HepG2 (cell line): ENCODE results near the gene PCSK6. TPM values are rescaled to one million over a fixed set of nuclear protein-coding genes. Genes with fewer than 3 reads are reported as not detected.
A peak's percentile ranks its signal among the peaks of the same experiment; 100 is the strongest.

Experiments used
- FOSL1 ChIP-seq: sonication (generic); formaldehyde crosslinking; IDR thresholded peaks from 2 replicates; pipeline ENCODE4 v1.9.0; 2021; ENCODE audit warnings: missing genetic modification reagents, borderline replicate concordance
- GATAD2A ChIP-seq: IDR thresholded peaks from 2 replicates; pipeline ENCODE4 v1.6.1; 2016
- HIC2 ChIP-seq: sonication (generic); formaldehyde crosslinking; IDR thresholded peaks from 2 replicates; pipeline ENCODE4 v1.9.0; 2022; ENCODE audit warnings: low read depth, missing genetic modification reagents
- HNRNPLL ChIP-seq: fragments of 200-400 bp; formaldehyde crosslinking; IDR thresholded peaks from 2 replicates; pipeline ENCODE4 v1.6.1; 2017; ENCODE audit warnings: mild to moderate bottlenecking, low read depth, low read length; ENCODE audit not compliant: poor library complexity, severe bottlenecking
- HOXA3 ChIP-seq: sonication (generic); formaldehyde crosslinking; IDR thresholded peaks from 2 replicates; pipeline ENCODE4 v1.5.0; 2020; ENCODE audit warnings: missing genetic modification reagents
- ISX ChIP-seq: sonication (generic); formaldehyde crosslinking; conservative IDR thresholded peaks from 2 replicates; pipeline ENCODE4 v1.5.0; 2020; ENCODE audit warnings: missing genetic modification reagents
- NR3C1 ChIP-seq: sonication (generic); formaldehyde crosslinking; IDR thresholded peaks from 2 replicates; pipeline ENCODE4 v1.4.0; 2020; ENCODE audit warnings: missing genetic modification reagents
- TEAD3 ChIP-seq: optimal IDR thresholded peaks from 2 replicates; pipeline ENCODE3; 2016; ENCODE audit warnings: borderline replicate concordance
- TIGD3 ChIP-seq: sonication (generic); formaldehyde crosslinking; IDR thresholded peaks from 2 replicates; pipeline ENCODE4 v1.5.1; 2020; ENCODE audit warnings: mild to moderate bottlenecking, missing genetic modification reagents, borderline replicate concordance
- ZBTB38 ChIP-seq: sonication (generic); formaldehyde crosslinking; IDR thresholded peaks from 2 replicates; pipeline ENCODE4 v1.5.1; 2020; ENCODE audit warnings: mild to moderate bottlenecking, missing genetic modification reagents
- ZBTB49 ChIP-seq: sonication (generic); formaldehyde crosslinking; IDR thresholded peaks from 2 replicates; pipeline ENCODE4 v1.4.0; 2020; ENCODE audit warnings: missing genetic modification reagents, borderline replicate concordance
- ZNF687 ChIP-seq: sonication (generic); formaldehyde crosslinking; IDR thresholded peaks from 2 replicates; pipeline ENCODE4 v1.5.1; 2020; ENCODE audit warnings: mild to moderate bottlenecking, missing genetic modification reagents, moderate library complexity
- ZNF7 ChIP-seq: IDR thresholded peaks from 2 replicates; pipeline ENCODE4 v1.6.1; 2016; ENCODE audit warnings: missing biosample characterization, missing genetic modification reagents
- ZNF780A ChIP-seq: sonication (generic); formaldehyde crosslinking; IDR thresholded peaks from 2 replicates; pipeline ENCODE4 v1.8.0; 2022; ENCODE audit warnings: mild to moderate bottlenecking, missing genetic modification reagents, moderate library complexity
- polyA plus RNA-seq, 8 experiments: library from polyadenylated mRNA; depleted of rRNA in 3 of 8; stranded (reverse) in 7 of 8; unstranded in 1 of 8; fragments of >200 nt; fragmentation: Illumina TruSeq in 4 of 8; extraction: Trizol in 4 of 8; gene quantifications; 2 replicates each; pipeline versions ENCODE4 v1.2.1 to v1.2.3, GENCODE V29; 2011 to 2016; ENCODE audit warnings: low read depth in 4 of 8, missing spikeins in 1 of 8, mixed read lengths in 1 of 8; ENCODE audit not compliant: insufficient read depth in 1 of 8
- total RNA-seq, 5 experiments: library from RNA; depleted of rRNA; stranded (reverse); fragments of >200 nt; fragmentation: Illumina TruSeq; extraction: Trizol; gene quantifications; 2 replicates each; pipeline ENCODE4 v1.2.3, GENCODE V29; 2016; ENCODE audit warnings: low read depth in 1 of 5

Gene PCSK6
- total and polyA plus RNA-seq, 2 of the 13 experiments (the other 11 are each of a cell fraction or from before 2014, with no cell fraction given), result 56.5 to 155 TPM

- TF ChIP-seq ZBTB49 (CRISPR knock-in tag), result 0 out of 2 replicates have a peak, but pooled peaks have one; percentile 14
- no peak for TF ChIP-seq TIGD3 (CRISPR knock-in tag)
- TF ChIP-seq ISX (CRISPR knock-in tag), result no peak
- 0 out of 2 replicates have a peak, but pooled peaks have one; percentile 27 for TF ChIP-seq HIC2
- peak; percentile 17; the same call in 1 of the 2 replicates for TF ChIP-seq HOXA3 (CRISPR knock-in tag)
- no peak for TF ChIP-seq ZNF780A (CRISPR knock-in tag)
- peak; percentile 34 for TF ChIP-seq TEAD3
- TF ChIP-seq ZNF687, result peak; percentile 64
- peak; percentile 11; the same call in 1 of the 2 replicates for TF ChIP-seq GATAD2A (CRISPR knock-in tag)
- no peak for TF ChIP-seq HNRNPLL
- TF ChIP-seq FOSL1, result no peak
- TF ChIP-seq NR3C1 (CRISPR knock-in tag), result no peak
- 0 out of 2 replicates have a peak, but pooled peaks have one; percentile 12 for TF ChIP-seq ZNF7 (CRISPR knock-in tag)
- TF ChIP-seq ZBTB38, result peak; percentile 54; the same call in 1 of the 2 replicates
Measured at GRCh38 chr15:101530224-101530958, 40.9 kb upstream of the PCSK6 start (continued).
